ENCODE measurements around the gene LY6G6C.

LY6G6C gene

GRCh38 chr6:31765910-31766794, 44.6 kb upstream of the LY6G6C start:
- Histone ChIP-seq H3K4ac (ENCODE audit: low read depth, low read length) (no peak overlapping the region), H3K4me2 (ENCODE audit: low read length) (peak overlapping the region; percentile 21), H2BK15ac (replicated peaks; ENCODE audit: low read depth) (no peak overlapping the region), H3K56ac (ENCODE audit: low read length) (peak overlapping the region; percentile 72), H3K4me1 (ENCODE audit: control insufficient read depth, low read depth, low read length) (peaks cover 5% of the 10 kb centered on the region), H3K18ac (ENCODE audit: low read length) (no peak overlapping the region), H3K4me3 (ENCODE audit: low read length) (no peak overlapping the region), H2BK5ac (ENCODE audit: low read length) (no peak overlapping the region), H4K8ac (ENCODE audit: low read depth, low read length) (no peak overlapping the region), H3K27ac (ENCODE audit: low read depth, low read length) (no peak overlapping the region), H3K27me3 (ENCODE audit: insufficient read depth, low read length, poor library complexity) (no peaks in the 10 kb centered on the region), H2BK120ac (ENCODE audit: low read depth, low read length) (no peak overlapping the region), H3K79me1 (ENCODE audit: low read length) (no peaks in the 10 kb centered on the region), H3K9ac (ENCODE audit: low read length) (peak overlapping the region; percentile 56), H2AK5ac (ENCODE audit: low read length) (no peak overlapping the region), H4K5ac (ENCODE audit: low read length) (no peak overlapping the region), H3K23ac (ENCODE audit: low read length) (no peak overlapping the region), H3K79me2 (ENCODE audit: control insufficient read depth, insufficient read depth, low read length) (no peaks in the 10 kb centered on the region), H3K36me3 (ENCODE audit: control insufficient read depth, insufficient read depth, low read length) (no peaks in the 10 kb centered on the region)
- DNase-seq: peak; percentile 76
- no CpG with 5 or more reads among the region's 42 CpGs for WGBS (ENCODE audit: extremely low coverage, insufficient coverage, low lambda C conversion rate)

DNA sequence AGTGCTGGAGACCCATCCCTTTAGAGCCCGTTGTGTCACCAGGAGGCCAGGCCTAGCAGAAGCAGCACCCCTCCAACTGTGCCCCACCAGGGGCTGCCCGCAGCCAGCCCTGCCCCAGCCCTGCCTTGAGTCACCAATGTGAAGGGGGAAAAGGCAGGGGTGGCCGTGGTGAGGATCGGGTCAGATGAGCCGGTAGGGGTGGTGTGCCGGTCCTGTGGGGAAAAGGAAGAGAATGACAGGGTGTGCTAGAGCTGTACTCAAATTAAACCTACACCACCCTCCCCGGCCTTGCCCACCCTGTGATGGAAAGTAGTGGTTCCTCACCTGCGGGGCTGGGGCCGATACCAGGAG, 44.0 kb upstream of the LY6G6C start:
- no peak overlapping the region for H3K23ac ChIP-seq (ENCODE audit: low read length)
- no peak overlapping the region for H3K4me3 ChIP-seq (ENCODE audit: low read length)
- H3K56ac ChIP-seq (ENCODE audit: low read length): peak overlapping the region; percentile 49
- H3K18ac ChIP-seq (ENCODE audit: low read length): no peak overlapping the region
- no peak overlapping the region for H2BK15ac ChIP-seq (replicated peaks; ENCODE audit: low read depth)
- H2AK5ac ChIP-seq (ENCODE audit: low read length): no peak overlapping the region
- WGBS (ENCODE audit: extremely low coverage, insufficient coverage, low lambda C conversion rate): no CpG with 5 or more reads among the region's 9 CpGs
- no peak overlapping the region for H2BK120ac ChIP-seq (ENCODE audit: low read depth, low read length)
- H3K27ac ChIP-seq (ENCODE audit: low read depth, low read length): no peak overlapping the region
- no peak overlapping the region for H3K4ac ChIP-seq (ENCODE audit: low read depth, low read length)
- no peak overlapping the region for H2BK5ac ChIP-seq (ENCODE audit: low read length)
- no peaks in the 10 kb centered on the region for H3K36me3 ChIP-seq (ENCODE audit: control insufficient read depth, insufficient read depth, low read length)
- no peaks in the 10 kb centered on the region for H3K79me2 ChIP-seq (ENCODE audit: control insufficient read depth, insufficient read depth, low read length)
- no peak overlapping the region for H4K8ac ChIP-seq (ENCODE audit: low read depth, low read length)
- H3K4me1 ChIP-seq (ENCODE audit: control insufficient read depth, low read depth, low read length): peaks cover 5% of the 10 kb centered on the region
- no peaks in the 10 kb centered on the region for H3K27me3 ChIP-seq (ENCODE audit: insufficient read depth, low read length, poor library complexity)
- no peak overlapping the region for H4K5ac ChIP-seq (ENCODE audit: low read length)
- no peak overlapping the region for H3K4me2 ChIP-seq (ENCODE audit: low read length)
- no peak overlapping the region for H3K9ac ChIP-seq (ENCODE audit: low read length)
- H3K79me1 ChIP-seq (ENCODE audit: low read length): no peaks in the 10 kb centered on the region
- no peak for DNase-seq

DNA sequence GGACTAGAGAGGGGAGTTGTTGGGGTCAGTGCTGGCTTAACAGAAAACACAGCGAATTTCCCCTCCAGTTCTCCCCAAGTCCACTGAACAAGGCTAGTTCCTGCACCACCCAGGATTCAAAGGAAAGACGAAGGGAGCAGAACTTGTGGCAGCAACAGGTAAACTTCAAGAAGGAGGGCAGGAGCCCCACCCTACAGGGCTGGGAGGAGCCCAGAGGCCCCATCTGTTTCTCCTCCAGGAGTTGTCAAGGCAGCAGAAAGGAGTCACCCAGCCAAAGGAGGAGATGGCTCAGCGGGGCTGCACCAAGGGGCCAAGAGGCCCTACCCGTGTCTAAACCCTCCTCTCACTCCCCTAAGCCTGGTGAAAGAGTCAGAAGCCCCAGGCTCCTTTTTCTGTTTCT, 42.7 kb upstream of the LY6G6C start:
- no peak for DNase-seq
- no peak overlapping the region for H3K23ac ChIP-seq (ENCODE audit: low read length)
- H3K4me1 ChIP-seq (ENCODE audit: control insufficient read depth, low read depth, low read length): peaks cover 5% of the 10 kb centered on the region
- no CpG with 5 or more reads among the region's 4 CpGs for WGBS (ENCODE audit: extremely low coverage, insufficient coverage, low lambda C conversion rate)
- H3K79me2 ChIP-seq (ENCODE audit: control insufficient read depth, insufficient read depth, low read length): no peaks in the 10 kb centered on the region
- no peak overlapping the region for H3K4ac ChIP-seq (ENCODE audit: low read depth, low read length)
- H3K79me1 ChIP-seq (ENCODE audit: low read length): no peaks in the 10 kb centered on the region
- no peak overlapping the region for H3K4me3 ChIP-seq (ENCODE audit: low read length)
- H2BK5ac ChIP-seq (ENCODE audit: low read length): no peak overlapping the region
- H3K18ac ChIP-seq (ENCODE audit: low read length): no peak overlapping the region
- H2BK120ac ChIP-seq (ENCODE audit: low read depth, low read length): no peak overlapping the region
- H4K8ac ChIP-seq (ENCODE audit: low read depth, low read length): no peak overlapping the region
- H3K4me2 ChIP-seq (ENCODE audit: low read length): no peak overlapping the region
- H3K56ac ChIP-seq (ENCODE audit: low read length): no peak overlapping the region
- no peaks in the 10 kb centered on the region for H3K36me3 ChIP-seq (ENCODE audit: control insufficient read depth, insufficient read depth, low read length)
- no peak overlapping the region for H2BK15ac ChIP-seq (replicated peaks; ENCODE audit: low read depth)
- no peak overlapping the region for H3K9ac ChIP-seq (ENCODE audit: low read length)
- no peak overlapping the region for H3K27ac ChIP-seq (ENCODE audit: low read depth, low read length)
- no peak overlapping the region for H2AK5ac ChIP-seq (ENCODE audit: low read length)
- no peaks in the 10 kb centered on the region for H3K27me3 ChIP-seq (ENCODE audit: insufficient read depth, low read length, poor library complexity)
- H4K5ac ChIP-seq (ENCODE audit: low read length): no peak overlapping the region

DNA sequence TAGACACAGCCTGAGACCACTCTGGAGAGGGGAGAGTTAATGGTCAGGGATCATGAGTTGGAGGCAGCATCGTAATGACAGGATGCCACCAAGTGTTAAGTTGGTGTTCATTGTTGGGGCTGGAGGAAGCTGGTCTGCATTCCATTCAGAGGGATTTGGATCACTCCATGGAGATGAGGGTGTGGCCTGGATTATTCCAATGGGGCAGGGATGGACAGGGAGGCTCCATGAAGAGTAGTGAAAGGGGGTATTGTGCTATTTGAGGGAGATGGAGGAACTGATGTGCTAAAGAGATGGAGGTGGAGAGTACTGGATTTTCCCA, 42.0 kb upstream of the LY6G6C start:
- peak; percentile 95 for DNase-seq
- Histone ChIP-seq H3K18ac (ENCODE audit: low read length) (no peak overlapping the region), H3K4me2 (ENCODE audit: low read length) (no peak overlapping the region), H2BK15ac (replicated peaks; ENCODE audit: low read depth) (no peak overlapping the region), H4K8ac (ENCODE audit: low read depth, low read length) (no peak overlapping the region), H3K27ac (ENCODE audit: low read depth, low read length) (peak overlapping the region; percentile 25), H2AK5ac (ENCODE audit: low read length) (no peak overlapping the region), H3K9ac (ENCODE audit: low read length) (peak overlapping the region; percentile 15), H3K27me3 (ENCODE audit: insufficient read depth, low read length, poor library complexity) (no peaks in the 10 kb centered on the region), H3K23ac (ENCODE audit: low read length) (no peak overlapping the region), H3K56ac (ENCODE audit: low read length) (no peak overlapping the region), H2BK120ac (ENCODE audit: low read depth, low read length) (no peak overlapping the region), H3K4me1 (ENCODE audit: control insufficient read depth, low read depth, low read length) (peaks cover 5% of the 10 kb centered on the region), H3K4ac (ENCODE audit: low read depth, low read length) (no peak overlapping the region), H4K5ac (ENCODE audit: low read length) (no peak overlapping the region), H3K79me1 (ENCODE audit: low read length) (no peaks in the 10 kb centered on the region), H2BK5ac (ENCODE audit: low read length) (no peak overlapping the region), H3K4me3 (ENCODE audit: low read length) (no peak overlapping the region), H3K36me3 (ENCODE audit: control insufficient read depth, insufficient read depth, low read length) (no peaks in the 10 kb centered on the region), H3K79me2 (ENCODE audit: control insufficient read depth, insufficient read depth, low read length) (no peaks in the 10 kb centered on the region)
- WGBS (ENCODE audit: extremely low coverage, insufficient coverage, low lambda C conversion rate): no CpG with 5 or more reads among the region's 1 CpG

GRCh38 chr6:31762878-31763618, 41.5 kb upstream of the LY6G6C start:
- no peak overlapping the region for H3K18ac ChIP-seq (ENCODE audit: low read length)
- no peak overlapping the region for H3K23ac ChIP-seq (ENCODE audit: low read length)
- H3K9ac ChIP-seq (ENCODE audit: low read length): peak overlapping the region; percentile 15
- H2BK5ac ChIP-seq (ENCODE audit: low read length): no peak overlapping the region
- no peaks in the 10 kb centered on the region for H3K79me1 ChIP-seq (ENCODE audit: low read length)
- no peaks in the 10 kb centered on the region for H3K79me2 ChIP-seq (ENCODE audit: control insufficient read depth, insufficient read depth, low read length)
- WGBS (ENCODE audit: extremely low coverage, insufficient coverage, low lambda C conversion rate): no CpG with 5 or more reads among the region's 8 CpGs
- H4K8ac ChIP-seq (ENCODE audit: low read depth, low read length): no peak overlapping the region
- no peak overlapping the region for H2BK15ac ChIP-seq (replicated peaks; ENCODE audit: low read depth)
- no peak overlapping the region for H3K4ac ChIP-seq (ENCODE audit: low read depth, low read length)
- H2AK5ac ChIP-seq (ENCODE audit: low read length): no peak overlapping the region
- H3K4me3 ChIP-seq (ENCODE audit: low read length): no peak overlapping the region
- peak overlapping the region; percentile 46 for H3K56ac ChIP-seq (ENCODE audit: low read length)
- DNase-seq: no peak
- H3K4me1 ChIP-seq (ENCODE audit: control insufficient read depth, low read depth, low read length): peaks cover 5% of the 10 kb centered on the region
- no peak overlapping the region for H4K5ac ChIP-seq (ENCODE audit: low read length)
- H3K27ac ChIP-seq (ENCODE audit: low read depth, low read length): peak overlapping the region; percentile 25
- no peak overlapping the region for H2BK120ac ChIP-seq (ENCODE audit: low read depth, low read length)
- no peaks in the 10 kb centered on the region for H3K27me3 ChIP-seq (ENCODE audit: insufficient read depth, low read length, poor library complexity)
- no peaks in the 10 kb centered on the region for H3K36me3 ChIP-seq (ENCODE audit: control insufficient read depth, insufficient read depth, low read length)
- H3K4me2 ChIP-seq (ENCODE audit: low read length): no peak overlapping the region

Measured in mesendoderm (in vitro differentiated cells).